Hypothalamus (tissue), 51 donors: Measurements from ENCODE around the gene KDM3A.

Experiments used
- DNase-seq, 51 donors: peaks; one replicate each; lab custom pipeline; 2025; lab: John Stamatoyannopoulos, UW

The KDM3A gene

GRCh38 chr2:86440631-86441391 lies at the start of gene KDM3A:
Gene KDM3A, plus strand, starts transcription at chr2:86441371. Its CDS starts 677 bp downstream, at chr2:86442048.
- peak; percentile 51 to 99 (median 97) for DNase-seq

- DNase-seq = no peak
These were observed 48.2 kb upstream of the KDM3A start for GRCh38 chr2:86392873-86393518.

- DNase-seq = no peak
These were observed 47.4 kb upstream of the KDM3A start for GRCh38 chr2:86393521-86394491.

GRCh38 chr2:86396291-86396785 lies 44.8 kb upstream of the KDM3A start:
- DNase-seq = peak in 29 of 51 donors; percentile 3 to 63 (median 33)

- DNase-seq = no peak
These were observed 43.2 kb upstream of the KDM3A start for GRCh38 chr2:86397986-86398385.

- DNase-seq = no peak
These were observed 42.4 kb upstream of the KDM3A start for GRCh38 chr2:86398500-86399474.

GRCh38 chr2:86400321-86400720 lies 40.9 kb upstream of the KDM3A start:
- DNase-seq = no peak

- no peak for DNase-seq
These were observed 30.6 kb upstream of the KDM3A start for GRCh38 chr2:86410581-86410980.

GRCh38 chr2:86411396-86411795 lies 29.8 kb upstream of the KDM3A start:
- no peak for DNase-seq

- no peak for DNase-seq
These were observed 29.2 kb upstream of the KDM3A start for GRCh38 chr2:86412007-86412406.

GRCh38 chr2:86413296-86414094 lies 27.7 kb upstream of the KDM3A start:
- no peak for DNase-seq

GRCh38 chr2:86414996-86415395 lies 26.2 kb upstream of the KDM3A start:
- no peak for DNase-seq

GRCh38 chr2:86416146-86416545 lies 25.0 kb upstream of the KDM3A start:
- peak in 7 of 51 donors; percentile 1 to 18 (median 2) for DNase-seq

GRCh38 chr2:86417961-86418360 lies 23.2 kb upstream of the KDM3A start:
- DNase-seq = no peak

GRCh38 chr2:86420913-86421312 lies 20.3 kb upstream of the KDM3A start:
- peak in 1 of 51 donors; percentile 17 for DNase-seq

GRCh38 chr2:86426271-86426670 lies 14.9 kb upstream of the KDM3A start:
- DNase-seq = no peak

- no peak for DNase-seq
These were observed 11.8 kb upstream of the KDM3A start for GRCh38 chr2:86429335-86429734.

GRCh38 chr2:86430368-86430767 lies 10.8 kb upstream of the KDM3A start:
- no peak for DNase-seq

GRCh38 chr2:86433137-86433536 lies 8.0 kb upstream of the KDM3A start:
- DNase-seq = no peak
